ENCODE results near the gene TOMM20L. TPM values are rescaled to one million over a fixed set of nuclear protein-coding genes. Genes with fewer than 3 reads are reported as not detected.

Gene TOMM20L
- total RNA-seq, 1 experiment from 2014 or later, result not detected

Other genes with a start within 250 kb of the TOMM20L start
- gene ARMH4, start 243.7 kb upstream of the TOMM20L start, total RNA-seq (2021; ENCODE audit: unreplicated experiment), result 1.7 TPM
- 39.6 TPM for gene ACTR10, start 195.8 kb upstream of the TOMM20L start, total RNA-seq (2021; ENCODE audit: unreplicated experiment)
- gene PSMA3, start 151.1 kb upstream of the TOMM20L start, total RNA-seq (2021; ENCODE audit: unreplicated experiment), result 267 TPM
- gene ARID4A, start 97.4 kb upstream of the TOMM20L start, total RNA-seq (2021; ENCODE audit: unreplicated experiment), result 13.9 TPM
- 40.7 TPM for gene TIMM9, start 31.6 kb downstream of the TOMM20L start, total RNA-seq (2021; ENCODE audit: unreplicated experiment)
- gene KIAA0586, start 31.8 kb downstream of the TOMM20L start, total RNA-seq (2021; ENCODE audit: unreplicated experiment), result 25.7 TPM
- gene DACT1, start 242.0 kb downstream of the TOMM20L start, total RNA-seq (2021; ENCODE audit: unreplicated experiment), result 1.6 TPM

Data from HCT116 (cell line).